H1 (cell line): ENCODE data around the gene TEX2. TPM values are rescaled to one million over a fixed set of nuclear protein-coding genes. Genes with fewer than 3 reads are reported as not detected.

Experiments used
- EP300 ChIP-seq, 2 experiments: IDR thresholded peaks; 1 replicate in 1 of 2; 2 replicates in 1 of 2; pipeline ENCODE4 v1.6.1; 2011 to 2012; ENCODE audit warnings: low read depth in 2 of 2, low read length in 2 of 2, mild to moderate bottlenecking in 2 of 2, borderline replicate concordance in 1 of 2, inconsistent platforms in 1 of 2, moderate library complexity in 1 of 2
- HDAC6 ChIP-seq: IDR thresholded peaks from one replicate; pipeline ENCODE4 v1.7.1; 2012; ENCODE audit warnings: low read depth, mild to moderate bottlenecking, inconsistent platforms, low read length, moderate library complexity
- MAFK ChIP-seq: IDR thresholded peaks from 2 replicates; pipeline ENCODE4 v1.6.1; 2012; ENCODE audit warnings: low read depth, mild to moderate bottlenecking, improper control_type of control experiment, low read length
- NRF1 ChIP-seq: IDR thresholded peaks from 2 replicates; pipeline ENCODE4 v1.6.1; 2011; ENCODE audit warnings: mild to moderate bottlenecking, low read depth, low read length, improper control_type of control experiment
- TBP ChIP-seq: IDR thresholded peaks from 2 replicates; pipeline ENCODE4 v1.6.1; 2011; ENCODE audit warnings: low read depth, low read length, improper control_type of control experiment
- polyA plus RNA-seq, 7 experiments: library from polyadenylated mRNA; depleted of rRNA in 3 of 7; stranded (reverse) in 5 of 7; unstranded in 2 of 7; fragments of >200 nt in 5 of 7; fragments of 200-250 nt in 2 of 7; gene quantifications; 1 replicate in 5 of 7; 2 replicates in 1 of 7; 4 replicates in 1 of 7; pipeline versions ENCODE4 v1.2.1 to v1.2.3, GENCODE V29; 2011 to 2013; ENCODE audit warnings: missing spikeins in 2 of 7, mixed read lengths in 2 of 7
- total RNA-seq: library from RNA; stranded (reverse); fragmentation: NEBNext Ultra II Directional; extraction: Animal tissue kit (Norgen Biotek cat#: 25700); gene quantifications from 2 replicates; pipeline ENCODE4 v1.2.1, GENCODE V29; 2021
- TF ChIP-seq, protein P1 (sequence below): fragments of 300-600 bp; sonication (generic); IDR thresholded peaks from 2 replicates; pipeline ENCODE4 v1.7.1; 2012; ENCODE audit warnings: low read length, moderate library complexity, mild to moderate bottlenecking, inconsistent platforms; ENCODE audit not compliant: insufficient replicate concordance
- TF ChIP-seq, protein P2 (sequence below): IDR thresholded peaks from 2 replicates; pipeline ENCODE4 v1.6.1; 2012; ENCODE audit warnings: low read length, inconsistent platforms

The TEX2 gene
- total and polyA plus RNA-seq, 2 of the 8 experiments (the other 6 are each of a cell fraction or from before 2014, with no cell fraction given): 6.1 to 15.6 TPM

DNA sequence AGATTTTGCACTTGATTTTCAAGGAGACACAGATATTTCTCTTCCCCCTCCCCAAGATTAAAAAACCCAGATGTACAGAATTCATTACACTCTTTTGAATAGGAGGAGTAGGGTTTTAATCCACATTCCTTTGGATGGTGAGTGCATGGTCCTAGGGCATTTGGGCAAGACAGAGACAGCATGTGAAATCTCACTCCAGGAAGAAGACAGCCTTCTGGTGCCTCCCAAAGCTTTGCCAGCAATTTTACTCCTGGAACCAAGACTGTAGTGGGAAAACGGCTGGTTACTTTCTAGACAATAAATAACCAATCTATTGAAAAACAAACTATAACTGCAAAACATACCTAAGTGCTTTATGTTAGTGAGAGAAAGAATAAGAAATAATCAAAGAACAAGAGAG is 15.2 kb downstream of the TEX2 start (continued):
- TF ChIP-seq, protein P1, sequence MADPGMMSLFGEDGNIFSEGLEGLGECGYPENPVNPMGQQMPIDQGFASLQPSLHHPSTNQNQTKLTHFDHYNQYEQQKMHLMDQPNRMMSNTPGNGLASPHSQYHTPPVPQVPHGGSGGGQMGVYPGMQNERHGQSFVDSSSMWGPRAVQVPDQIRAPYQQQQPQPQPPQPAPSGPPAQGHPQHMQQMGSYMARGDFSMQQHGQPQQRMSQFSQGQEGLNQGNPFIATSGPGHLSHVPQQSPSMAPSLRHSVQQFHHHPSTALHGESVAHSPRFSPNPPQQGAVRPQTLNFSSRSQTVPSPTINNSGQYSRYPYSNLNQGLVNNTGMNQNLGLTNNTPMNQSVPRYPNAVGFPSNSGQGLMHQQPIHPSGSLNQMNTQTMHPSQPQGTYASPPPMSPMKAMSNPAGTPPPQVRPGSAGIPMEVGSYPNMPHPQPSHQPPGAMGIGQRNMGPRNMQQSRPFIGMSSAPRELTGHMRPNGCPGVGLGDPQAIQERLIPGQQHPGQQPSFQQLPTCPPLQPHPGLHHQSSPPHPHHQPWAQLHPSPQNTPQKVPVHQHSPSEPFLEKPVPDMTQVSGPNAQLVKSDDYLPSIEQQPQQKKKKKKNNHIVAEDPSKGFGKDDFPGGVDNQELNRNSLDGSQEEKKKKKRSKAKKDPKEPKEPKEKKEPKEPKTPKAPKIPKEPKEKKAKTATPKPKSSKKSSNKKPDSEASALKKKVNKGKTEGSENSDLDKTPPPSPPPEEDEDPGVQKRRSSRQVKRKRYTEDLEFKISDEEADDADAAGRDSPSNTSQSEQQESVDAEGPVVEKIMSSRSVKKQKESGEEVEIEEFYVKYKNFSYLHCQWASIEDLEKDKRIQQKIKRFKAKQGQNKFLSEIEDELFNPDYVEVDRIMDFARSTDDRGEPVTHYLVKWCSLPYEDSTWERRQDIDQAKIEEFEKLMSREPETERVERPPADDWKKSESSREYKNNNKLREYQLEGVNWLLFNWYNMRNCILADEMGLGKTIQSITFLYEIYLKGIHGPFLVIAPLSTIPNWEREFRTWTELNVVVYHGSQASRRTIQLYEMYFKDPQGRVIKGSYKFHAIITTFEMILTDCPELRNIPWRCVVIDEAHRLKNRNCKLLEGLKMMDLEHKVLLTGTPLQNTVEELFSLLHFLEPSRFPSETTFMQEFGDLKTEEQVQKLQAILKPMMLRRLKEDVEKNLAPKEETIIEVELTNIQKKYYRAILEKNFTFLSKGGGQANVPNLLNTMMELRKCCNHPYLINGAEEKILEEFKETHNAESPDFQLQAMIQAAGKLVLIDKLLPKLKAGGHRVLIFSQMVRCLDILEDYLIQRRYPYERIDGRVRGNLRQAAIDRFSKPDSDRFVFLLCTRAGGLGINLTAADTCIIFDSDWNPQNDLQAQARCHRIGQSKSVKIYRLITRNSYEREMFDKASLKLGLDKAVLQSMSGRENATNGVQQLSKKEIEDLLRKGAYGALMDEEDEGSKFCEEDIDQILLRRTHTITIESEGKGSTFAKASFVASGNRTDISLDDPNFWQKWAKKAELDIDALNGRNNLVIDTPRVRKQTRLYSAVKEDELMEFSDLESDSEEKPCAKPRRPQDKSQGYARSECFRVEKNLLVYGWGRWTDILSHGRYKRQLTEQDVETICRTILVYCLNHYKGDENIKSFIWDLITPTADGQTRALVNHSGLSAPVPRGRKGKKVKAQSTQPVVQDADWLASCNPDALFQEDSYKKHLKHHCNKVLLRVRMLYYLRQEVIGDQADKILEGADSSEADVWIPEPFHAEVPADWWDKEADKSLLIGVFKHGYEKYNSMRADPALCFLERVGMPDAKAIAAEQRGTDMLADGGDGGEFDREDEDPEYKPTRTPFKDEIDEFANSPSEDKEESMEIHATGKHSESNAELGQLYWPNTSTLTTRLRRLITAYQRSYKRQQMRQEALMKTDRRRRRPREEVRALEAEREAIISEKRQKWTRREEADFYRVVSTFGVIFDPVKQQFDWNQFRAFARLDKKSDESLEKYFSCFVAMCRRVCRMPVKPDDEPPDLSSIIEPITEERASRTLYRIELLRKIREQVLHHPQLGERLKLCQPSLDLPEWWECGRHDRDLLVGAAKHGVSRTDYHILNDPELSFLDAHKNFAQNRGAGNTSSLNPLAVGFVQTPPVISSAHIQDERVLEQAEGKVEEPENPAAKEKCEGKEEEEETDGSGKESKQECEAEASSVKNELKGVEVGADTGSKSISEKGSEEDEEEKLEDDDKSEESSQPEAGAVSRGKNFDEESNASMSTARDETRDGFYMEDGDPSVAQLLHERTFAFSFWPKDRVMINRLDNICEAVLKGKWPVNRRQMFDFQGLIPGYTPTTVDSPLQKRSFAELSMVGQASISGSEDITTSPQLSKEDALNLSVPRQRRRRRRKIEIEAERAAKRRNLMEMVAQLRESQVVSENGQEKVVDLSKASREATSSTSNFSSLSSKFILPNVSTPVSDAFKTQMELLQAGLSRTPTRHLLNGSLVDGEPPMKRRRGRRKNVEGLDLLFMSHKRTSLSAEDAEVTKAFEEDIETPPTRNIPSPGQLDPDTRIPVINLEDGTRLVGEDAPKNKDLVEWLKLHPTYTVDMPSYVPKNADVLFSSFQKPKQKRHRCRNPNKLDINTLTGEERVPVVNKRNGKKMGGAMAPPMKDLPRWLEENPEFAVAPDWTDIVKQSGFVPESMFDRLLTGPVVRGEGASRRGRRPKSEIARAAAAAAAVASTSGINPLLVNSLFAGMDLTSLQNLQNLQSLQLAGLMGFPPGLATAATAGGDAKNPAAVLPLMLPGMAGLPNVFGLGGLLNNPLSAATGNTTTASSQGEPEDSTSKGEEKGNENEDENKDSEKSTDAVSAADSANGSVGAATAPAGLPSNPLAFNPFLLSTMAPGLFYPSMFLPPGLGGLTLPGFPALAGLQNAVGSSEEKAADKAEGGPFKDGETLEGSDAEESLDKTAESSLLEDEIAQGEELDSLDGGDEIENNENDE: no peak
- TF ChIP-seq NRF1 (no peak), HDAC6 (no peak), TBP (no peak), EP300 (IDR thresholded peaks at IDR 0.05; ENCODE audit: borderline replicate concordance in 1 of 2, low read depth in 2 of 2, low read length in 2 of 2) (no peak), MAFK (no peak)
- TF ChIP-seq, protein P2, sequence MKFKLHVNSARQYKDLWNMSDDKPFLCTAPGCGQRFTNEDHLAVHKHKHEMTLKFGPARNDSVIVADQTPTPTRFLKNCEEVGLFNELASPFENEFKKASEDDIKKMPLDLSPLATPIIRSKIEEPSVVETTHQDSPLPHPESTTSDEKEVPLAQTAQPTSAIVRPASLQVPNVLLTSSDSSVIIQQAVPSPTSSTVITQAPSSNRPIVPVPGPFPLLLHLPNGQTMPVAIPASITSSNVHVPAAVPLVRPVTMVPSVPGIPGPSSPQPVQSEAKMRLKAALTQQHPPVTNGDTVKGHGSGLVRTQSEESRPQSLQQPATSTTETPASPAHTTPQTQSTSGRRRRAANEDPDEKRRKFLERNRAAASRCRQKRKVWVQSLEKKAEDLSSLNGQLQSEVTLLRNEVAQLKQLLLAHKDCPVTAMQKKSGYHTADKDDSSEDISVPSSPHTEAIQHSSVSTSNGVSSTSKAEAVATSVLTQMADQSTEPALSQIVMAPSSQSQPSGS: no peak
